GM18909 (cell line): ENCODE measurements around the gene FAM193B.
"Not testable (repeated sequence)": the region's sequence is repeated elsewhere in the genome, so short reads cannot be mapped to it uniquely, and the experiment has no call there.

Source experiments
- ATAC-seq: cut with Tn5 transposase; IDR thresholded peaks from one replicate; pipeline ENCODE4 v1.9.1; 2021; ENCODE audit warnings: mild to moderate bottlenecking; ENCODE audit not compliant: unreplicated experiment, poor library complexity

FAM193B gene

GRCh38 chr5:177540438-177540837 lies 13.9 kb downstream of the FAM193B start:
- no peak for ATAC-seq

DNA sequence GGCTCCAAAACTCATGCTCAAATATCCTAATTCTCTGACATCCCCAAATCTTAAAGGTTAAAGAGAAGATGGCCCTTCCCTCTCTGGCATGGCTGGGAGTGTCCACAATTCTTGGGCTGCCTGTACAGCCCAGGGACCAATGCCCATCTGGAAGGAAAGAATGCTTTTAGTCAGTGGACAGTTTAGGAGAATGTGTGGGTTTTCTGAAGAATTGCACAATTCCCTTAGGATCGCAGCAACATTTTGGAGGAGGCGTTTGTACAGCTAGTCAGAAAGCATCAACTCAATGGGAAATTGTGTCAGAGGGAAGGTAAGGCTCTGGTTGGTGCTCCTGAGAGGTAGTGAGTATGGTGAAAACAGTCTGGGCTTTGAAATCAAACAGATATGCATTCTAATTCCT lies 15.0 kb downstream of the FAM193B start:
- no peak for ATAC-seq

DNA sequence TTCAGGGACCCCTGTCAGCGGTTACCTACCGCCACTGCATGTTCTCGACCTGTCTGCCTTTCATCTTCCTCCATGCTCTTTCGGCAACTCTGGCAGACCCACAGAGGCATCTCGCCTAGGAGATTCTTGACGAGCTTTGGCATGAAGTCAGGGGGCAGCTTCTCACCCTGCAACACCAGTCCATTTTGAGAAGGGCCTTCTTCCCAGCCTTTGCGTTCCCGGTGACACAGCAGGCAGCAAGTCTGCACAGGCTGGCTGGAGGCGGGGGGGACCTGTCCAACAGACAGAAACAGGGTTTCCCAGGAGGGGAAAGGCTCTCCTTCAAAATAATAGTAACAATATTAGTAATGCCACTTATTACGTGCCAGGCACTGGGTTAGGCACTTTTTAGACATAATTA lies 15.5 kb downstream of the FAM193B start:
- no peak for ATAC-seq

DNA sequence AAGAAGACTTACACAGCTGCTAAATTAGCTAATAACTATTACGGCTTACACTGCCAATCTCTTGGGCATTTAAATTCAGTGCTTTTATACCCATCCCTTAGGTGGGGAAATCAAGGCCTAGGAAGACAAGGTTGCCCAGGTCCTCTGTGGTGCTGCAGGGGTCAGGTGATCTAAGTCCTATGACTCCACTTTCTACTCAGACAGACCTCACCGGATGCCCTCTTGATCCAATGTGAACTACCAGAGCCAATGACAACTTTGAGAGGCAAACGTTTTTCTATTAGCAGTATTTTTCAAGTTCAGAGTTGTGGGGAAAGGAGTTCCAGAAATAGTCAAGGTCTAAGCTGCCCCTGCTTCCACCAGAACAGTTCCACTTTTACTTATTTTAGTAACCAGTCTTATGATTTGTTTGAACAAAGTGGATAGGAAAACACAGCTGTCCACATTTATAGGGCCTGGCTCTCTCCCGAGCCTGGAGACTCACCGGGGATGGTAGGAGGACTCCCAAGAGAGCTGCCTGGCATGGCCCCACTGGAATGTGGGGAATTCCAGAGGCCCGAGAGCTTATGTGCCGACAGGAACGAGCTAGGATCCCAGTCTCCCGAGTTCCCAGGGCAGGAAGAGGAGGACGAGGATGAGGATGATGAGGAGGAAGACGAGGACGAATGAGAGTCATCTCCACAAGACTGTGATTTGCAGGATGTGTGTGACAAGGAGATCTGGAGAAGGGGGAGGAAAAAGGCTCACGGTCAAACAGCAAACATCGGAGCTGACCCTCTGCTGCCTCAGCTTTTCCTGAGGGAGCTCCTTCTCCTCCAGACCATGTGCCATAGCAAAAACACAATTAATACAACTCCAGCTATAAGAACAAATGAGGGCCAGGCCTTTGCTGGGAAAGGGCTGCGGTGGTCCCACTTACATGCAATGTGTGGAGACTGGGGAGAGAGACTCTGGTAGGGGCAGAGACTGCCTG lies 16.7 kb downstream of the FAM193B start:
- no peak for ATAC-seq

- no peak for ATAC-seq
Measured at GRCh38 chr5:177536386-177536785, 18.0 kb downstream of the FAM193B start.

DNA sequence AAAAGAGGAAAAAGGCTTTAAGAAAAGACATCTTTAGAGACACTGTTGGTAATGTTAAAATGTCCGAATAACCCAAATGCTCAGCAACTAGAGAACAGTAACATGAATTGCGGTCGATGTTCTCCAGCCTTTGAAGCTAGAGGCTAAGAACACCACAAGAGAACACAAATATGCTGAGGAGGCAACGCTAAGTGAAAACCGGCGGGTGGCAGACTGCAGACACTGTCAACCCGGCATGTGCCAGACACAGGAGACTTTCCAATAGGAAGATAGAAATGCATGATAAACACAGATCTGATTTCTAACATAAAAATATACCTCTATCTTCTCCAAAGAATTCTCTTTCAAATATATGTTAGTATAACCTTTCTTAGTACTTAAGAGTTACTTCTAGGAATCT lies 19.2 kb downstream of the FAM193B start:
- no peak for ATAC-seq

- not testable (repeated sequence) for ATAC-seq
Measured at GRCh38 chr5:177534433-177534832, 19.9 kb downstream of the FAM193B start.

DNA sequence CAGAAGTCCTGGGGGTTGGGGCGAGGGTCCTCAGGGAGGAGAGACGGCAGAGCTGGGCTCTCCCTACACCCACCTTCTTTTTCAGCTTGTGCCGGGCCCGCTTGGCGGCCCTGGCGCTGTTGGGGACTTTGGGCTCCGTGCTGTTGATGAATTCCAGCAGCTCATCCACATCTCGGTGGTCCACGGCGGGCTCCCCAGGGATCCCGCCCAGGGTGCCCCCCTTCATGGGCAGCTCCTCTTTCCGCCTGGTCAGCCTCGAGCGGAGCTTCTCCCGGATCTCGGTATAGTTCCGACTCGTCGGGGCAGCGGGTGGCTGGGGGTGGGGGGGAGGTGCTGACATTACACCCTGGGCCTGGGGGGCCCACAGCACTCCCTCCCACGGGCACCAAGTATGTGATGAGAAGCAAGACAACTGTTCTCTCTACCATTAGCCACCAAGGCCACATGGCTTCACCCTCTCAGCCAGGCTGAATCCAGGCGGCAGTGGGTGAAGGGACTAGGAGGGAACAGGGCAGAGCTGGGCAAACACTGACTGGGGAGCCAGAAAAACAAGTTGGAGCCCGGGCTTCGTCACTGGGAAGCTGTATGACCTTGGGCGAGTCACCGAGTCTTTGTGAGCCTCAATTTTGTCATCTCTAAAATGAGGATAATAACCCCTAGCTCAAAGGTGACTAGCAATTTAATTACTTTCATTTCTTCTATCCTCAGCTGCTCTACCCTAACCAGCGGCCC lies 23.0 kb downstream of the FAM193B start:
- no peak for ATAC-seq

GRCh38 chr5:177530638-177531037 lies 23.7 kb downstream of the FAM193B start:
- no peak for ATAC-seq

- ATAC-seq = no peak
Measured at GRCh38 chr5:177529247-177530203, 24.8 kb downstream of the FAM193B start.

DNA sequence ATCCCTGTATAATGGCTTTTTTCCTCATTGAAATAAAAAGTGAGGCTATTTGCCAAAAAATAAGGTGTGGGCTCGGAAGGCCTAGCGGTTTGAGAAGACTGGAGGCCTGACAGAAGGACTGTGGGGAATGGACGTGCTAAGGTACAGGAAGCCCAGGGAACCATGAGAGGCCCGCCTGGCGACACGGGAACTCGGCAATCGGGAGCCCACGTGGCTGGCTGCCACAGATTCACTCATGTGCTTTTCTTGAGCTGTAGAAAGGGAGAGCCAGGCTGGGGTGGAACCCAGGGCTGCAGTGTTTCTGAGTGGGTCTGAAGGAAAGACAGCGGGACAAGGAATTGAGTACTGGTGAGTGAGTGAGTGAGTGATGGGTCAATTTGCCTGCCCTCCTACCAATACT lies 25.7 kb downstream of the FAM193B start:
- ATAC-seq = no peak

- no peak for ATAC-seq
Measured at GRCh38 chr5:177527595-177527994, 26.8 kb downstream of the FAM193B start.

- no peak for ATAC-seq
Measured at GRCh38 chr5:177526791-177527190, 27.6 kb downstream of the FAM193B start.

- no peak for ATAC-seq
Measured at GRCh38 chr5:177526191-177526590, 28.2 kb downstream of the FAM193B start.

GRCh38 chr5:177524941-177525655 lies 29.3 kb downstream of the FAM193B start:
- no peak for ATAC-seq

DNA sequence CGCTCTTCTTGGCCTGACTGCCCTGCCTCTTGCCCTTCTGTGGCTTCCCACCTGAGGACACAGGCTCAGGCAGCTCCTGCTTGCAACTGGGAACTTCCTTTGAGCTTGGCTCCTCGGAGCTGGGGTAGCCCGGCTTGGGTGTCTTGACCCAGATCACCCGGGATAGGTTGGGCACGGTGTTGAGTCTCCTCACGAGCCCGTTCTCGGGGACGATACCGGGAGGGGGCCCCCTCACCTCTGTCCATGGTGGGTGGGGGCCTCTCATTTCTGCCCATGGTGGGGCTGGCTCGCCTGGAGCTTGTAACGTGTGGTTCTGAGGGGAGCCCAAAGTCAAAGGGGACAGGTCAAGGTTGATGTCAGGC lies 29.8 kb downstream of the FAM193B start:
- ATAC-seq = no peak

- no peak for ATAC-seq
Measured at GRCh38 chr5:177523711-177524538, 30.4 kb downstream of the FAM193B start.

- ATAC-seq = no peak
Measured at GRCh38 chr5:177520916-177521513, 33.3 kb downstream of the FAM193B start.

DNA sequence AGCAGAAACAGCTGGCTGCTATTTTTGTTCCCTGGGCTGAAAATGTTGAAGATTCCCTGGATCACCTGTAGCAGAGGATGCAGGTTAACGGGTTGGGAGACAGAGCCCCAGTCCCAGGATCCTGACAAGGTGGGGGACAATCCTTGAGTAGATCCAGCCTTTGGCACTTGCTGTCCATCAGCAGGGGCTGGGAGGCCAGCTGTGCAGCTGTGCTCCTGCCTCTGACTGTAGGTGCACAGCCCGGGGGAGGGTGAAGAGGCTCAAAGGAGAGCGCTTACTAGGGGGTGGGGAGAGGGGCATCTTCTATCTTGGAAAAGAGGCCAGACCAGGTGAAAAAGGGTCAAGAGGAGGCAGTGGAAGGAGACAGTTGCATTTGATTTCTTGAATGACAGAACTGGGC lies 34.1 kb downstream of the FAM193B start:
- ATAC-seq = no peak
